ENCODE measurements around the gene MAP2K3.

Gene MAP2K3

DNA sequence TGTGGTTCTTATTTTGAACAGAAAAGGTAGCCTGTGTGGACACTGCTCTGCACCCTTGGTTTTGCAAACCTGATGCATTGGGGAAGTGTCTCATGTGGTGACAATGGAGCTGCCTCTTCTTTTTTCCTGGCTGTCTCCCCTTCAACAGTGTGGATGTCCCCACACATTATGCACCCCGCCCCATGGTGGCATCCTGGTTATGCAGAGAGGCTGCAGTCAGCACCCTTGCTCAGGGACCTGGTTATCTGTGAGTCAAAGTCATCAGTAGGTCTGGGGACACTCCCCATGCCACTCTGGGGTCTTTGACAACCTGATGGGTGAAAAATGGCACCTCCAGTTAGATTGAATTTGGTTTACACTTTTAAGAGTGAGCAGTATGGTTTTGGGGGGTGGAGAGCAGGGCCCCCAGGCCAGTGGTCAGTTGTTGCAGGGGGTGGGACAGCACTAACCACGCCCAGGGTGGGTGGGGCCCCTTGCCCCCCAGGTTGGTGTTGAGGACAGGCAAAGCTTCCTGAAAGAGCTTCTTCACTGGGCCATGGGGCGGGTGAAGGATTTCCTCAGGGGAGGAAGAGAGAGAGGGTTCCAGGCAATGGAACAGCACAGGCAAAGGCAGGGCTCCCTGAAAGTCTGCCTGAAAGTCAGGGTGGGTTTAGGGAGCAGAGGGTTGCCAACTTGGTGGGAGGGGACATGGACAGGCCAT is 67.0 kb downstream of the MAP2K3 start:
- DNase-seq (ENCODE audit: low spot score): no peak

DNA sequence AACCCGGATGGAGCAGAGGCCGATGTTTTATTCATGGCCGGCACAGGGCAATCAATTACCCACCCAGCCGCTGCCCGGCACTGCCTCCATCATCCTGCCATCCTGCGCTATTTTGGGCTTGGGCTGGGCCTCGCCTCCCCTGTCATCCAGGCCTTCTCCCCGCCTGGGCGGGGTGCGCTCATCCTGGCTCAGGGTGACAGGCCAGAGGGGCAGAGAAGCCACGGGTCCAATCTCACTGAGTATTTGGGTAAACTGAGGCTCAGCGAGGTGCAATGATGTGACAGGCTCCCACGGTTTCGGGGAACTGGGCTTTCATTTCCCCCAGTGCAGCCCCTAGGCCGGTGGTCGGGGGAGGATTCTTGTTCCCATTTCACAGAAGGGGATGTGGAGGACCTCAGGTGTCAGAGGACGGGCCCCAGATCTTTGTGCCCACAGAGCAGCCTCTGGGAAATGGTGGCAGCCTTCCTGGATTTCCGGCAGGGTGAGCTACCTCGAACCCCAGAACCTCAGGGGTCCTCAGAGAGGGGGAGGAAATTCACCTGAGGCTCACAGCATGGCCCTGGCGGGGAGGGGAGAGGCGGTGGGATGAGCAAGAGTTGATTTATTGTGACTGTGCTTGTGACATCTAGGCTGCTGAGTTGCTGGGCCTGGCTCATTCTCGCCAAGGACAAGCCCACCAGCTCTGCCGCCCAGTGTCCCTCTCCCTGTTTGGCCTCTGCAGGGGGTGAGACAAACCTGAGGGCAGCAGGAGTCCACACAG is 67.9 kb downstream of the MAP2K3 start:
- DNase-seq (ENCODE audit: low spot score): no peak

DNA sequence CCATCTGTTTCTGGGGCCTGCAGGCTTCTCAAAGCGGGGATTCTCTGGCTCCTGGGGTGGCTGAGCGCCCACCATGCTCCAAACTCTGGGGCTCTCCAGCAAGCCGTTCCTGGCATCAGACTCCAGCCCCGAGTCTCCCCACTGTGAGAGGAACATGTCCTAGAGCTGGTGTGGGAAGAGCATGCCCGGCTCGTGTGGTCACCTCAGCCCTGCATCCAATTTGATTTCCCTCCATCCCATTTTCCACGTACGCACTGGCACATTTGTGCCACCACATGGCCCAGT is 68.4 kb downstream of the MAP2K3 start:
- no peak for DNase-seq (ENCODE audit: low spot score)

DNA sequence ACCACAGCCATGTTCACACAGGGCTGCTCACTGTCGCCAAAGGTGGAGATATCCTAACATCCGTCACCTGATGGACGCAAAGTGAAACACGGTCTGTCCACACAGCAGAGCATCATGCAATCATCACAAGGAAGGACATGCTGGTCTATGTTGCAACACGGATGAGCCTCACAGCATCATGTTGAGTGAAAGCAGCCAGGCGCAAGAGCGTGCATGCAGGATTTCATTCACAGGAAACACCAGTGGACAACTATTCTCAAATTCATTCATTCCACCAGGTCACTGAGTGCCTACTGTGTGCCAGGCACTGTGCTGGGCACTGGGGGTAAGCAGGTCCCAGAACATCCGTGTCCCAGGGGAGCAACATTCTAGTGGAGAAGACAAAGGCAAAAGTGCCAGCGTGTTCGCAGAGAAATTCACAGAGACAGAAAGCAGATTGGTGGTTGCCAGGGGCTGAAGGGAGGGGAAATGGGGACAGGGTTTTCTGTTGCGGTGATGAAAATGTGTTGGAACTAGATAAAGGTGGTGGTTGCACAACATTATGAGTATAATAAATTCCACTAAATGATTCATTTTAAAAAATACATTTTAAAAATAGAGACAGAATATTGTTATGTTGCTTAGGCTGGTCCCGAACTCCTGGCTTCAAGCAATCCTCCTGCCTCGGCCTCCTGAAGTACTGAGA is 69.0 kb downstream of the MAP2K3 start:
- DNase-seq (ENCODE audit: low spot score): no peak

DNA sequence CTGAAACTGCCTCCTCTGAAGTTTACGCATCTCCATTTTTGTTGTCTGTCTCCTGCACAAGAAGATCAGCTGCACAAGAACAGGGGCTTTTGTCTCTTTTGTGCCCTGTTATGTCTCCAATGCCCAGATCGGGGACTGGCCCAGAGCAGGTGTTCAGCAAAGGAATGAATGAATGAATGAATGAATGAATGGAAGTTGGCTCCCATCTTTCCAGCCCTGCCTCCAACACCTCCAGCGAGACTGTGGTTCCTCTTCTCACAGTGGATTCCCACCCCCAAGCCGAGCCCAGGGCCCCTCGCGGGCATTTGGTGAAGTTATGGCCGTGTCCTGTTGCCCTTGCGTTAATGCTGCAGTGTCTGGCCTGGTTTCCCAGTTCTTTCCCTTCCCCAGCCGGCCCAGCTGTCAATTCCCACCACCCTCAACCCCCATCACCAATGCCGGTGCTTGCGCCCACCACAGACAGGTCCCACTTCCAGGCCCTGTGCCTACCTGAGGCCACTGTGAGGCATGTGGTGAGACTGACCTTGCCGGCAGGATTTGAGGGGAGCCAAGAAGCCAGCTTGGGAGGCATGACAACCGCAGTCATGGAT is 70.4 kb downstream of the MAP2K3 start:
- no peak for DNase-seq (ENCODE audit: low spot score)

DNA sequence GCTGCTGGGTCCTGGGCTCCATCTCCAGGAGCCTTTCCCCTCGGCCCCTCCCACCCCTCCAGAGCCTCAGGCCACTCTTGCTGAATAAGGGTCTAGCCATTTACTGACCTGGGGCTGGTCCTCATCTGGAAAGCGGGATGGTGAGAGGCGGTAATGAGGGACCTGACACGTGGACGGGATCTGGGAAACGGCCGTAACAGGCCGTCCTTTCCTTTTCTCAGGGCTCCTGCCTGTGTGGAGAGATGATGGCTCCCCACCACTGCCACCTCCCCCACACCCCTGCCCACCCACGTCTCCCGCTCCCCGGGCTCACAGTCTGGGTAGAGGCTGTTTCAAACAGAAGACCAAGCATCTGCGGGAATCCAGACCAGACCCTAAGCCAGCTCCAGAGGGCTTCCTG is 71.1 kb downstream of the MAP2K3 start:
- DNase-seq (ENCODE audit: low spot score): no peak

DNA sequence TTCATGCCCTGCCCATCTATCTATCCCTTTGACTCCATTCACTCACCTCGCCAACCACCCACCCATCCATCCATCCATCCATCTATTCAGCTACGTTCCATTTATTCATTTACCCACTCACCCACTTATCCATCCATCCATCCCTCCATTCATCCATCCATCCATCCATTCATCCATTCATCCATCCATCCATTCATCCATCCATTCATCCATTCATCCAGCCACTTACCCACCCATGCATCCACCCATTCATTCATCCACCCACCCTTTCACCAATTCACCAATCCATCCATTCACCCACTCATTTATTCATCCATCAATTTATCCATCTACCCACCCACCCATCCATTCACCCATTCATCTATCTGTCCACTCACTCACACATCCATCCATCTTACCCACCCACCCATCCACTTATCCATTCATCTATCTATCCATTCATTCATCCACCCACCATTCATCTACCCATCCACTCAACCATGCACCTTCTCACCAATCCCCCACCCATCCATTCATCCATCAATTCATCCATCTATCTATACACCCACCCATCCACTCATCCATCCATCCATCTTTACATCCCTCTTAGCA is 72.1 kb downstream of the MAP2K3 start:
- DNase-seq (ENCODE audit: low spot score): no peak

DNA sequence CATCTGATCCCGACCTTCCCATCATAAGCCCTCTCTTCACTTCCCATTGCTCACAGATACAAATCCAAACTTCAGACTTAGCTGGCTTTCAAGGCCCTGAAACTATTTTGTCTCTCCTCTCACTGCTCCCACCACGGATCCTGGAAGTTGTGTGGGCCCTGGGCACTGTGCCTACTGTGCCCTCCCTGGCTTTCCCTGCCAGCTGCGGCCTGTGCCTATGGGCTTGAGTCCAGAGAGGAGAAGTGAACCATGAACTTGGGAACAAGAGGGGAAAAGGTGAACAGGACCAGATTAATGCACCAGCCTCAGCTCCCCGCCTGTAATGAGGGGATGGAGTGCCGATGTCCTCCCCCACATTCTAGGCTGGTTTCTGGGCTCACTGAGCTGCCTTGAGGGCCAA is 72.8 kb downstream of the MAP2K3 start:
- DNase-seq (ENCODE audit: low spot score): no peak

DNA sequence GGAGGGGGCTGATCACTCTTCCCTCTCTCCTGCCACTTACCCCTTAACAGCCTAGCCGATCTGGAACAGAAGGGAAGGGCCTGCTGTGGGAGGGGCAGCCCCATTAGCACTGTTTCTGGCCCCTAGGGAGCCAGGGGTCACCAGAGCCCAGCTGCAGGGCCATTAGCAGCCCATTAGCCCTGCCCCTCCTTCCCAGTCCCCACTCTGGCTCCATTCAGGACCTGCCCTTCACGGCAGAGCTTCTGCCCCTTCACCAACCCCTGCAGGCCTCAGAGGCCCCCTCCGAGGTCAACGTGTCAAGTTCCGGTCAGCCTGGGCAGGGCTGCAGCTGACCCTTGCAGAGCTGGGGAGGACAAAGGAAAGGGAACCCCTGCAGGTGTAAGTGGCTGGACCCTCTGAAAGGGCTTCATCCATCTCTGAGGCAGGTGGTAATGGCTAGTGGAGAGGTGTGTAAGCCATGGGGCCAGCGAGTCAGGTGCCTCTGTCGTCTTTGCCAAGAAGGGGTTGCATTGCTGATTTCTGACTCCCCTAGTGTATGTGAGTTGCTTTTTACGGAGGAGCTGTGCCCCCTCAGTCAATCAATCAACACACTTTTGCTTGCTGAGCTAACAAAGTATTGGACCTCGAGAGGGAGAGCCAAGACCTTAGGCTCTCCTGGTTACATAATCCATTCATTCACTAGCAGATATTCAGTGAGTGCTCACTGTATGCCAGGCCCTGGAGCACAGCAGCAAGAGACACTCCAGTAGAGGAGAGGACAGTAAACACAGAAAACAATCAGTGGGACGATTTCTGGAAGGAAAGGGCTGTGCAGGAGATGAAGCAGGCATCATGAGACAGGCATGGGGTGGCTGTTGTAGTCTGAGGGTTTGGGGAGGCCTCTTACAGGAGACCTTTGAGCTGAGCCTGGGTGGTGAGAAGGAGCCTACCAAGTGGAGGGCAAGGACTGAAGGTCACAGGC is 73.5 kb downstream of the MAP2K3 start:
- DNase-seq (ENCODE audit: low spot score): no peak

DNA sequence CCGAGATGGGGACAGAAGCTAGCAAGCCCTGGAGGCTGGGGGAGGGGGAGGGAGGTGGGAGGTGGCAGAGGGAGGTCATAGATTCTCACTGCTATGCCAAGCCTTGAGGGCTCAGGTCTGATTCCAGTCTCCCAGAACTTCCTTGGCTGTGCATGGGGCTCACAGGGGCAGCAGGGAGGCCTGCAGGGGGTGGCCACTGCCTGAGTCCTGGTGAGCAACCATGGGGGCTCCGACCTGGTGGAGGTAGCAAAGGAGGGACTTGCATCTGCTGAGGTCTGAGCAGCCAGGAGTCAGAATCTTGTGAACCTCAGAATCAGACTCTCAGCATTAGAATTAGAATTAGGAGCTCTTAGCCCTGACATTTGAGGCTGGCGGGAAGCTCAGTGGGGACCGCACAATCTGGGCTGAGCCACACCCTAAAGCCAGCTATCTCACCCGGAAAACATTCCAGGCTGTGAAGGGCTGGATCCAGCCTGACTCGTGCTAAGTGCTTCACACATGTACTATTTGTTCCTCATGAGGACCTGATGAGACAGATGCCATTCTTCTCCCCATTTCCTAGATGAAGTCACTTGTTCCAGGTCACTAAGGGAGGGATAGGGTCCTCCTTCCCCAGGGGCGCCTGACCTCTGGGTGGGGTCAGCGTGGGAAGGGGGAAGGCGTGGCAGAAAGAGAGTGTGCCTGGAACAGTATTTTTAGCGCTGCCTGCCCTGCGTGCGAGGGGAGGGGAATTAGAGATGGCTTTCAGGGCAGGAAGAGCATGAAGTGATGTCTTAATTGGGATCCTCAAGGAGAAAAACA is 74.4 kb downstream of the MAP2K3 start:
- DNase-seq (ENCODE audit: low spot score): no peak

DNA sequence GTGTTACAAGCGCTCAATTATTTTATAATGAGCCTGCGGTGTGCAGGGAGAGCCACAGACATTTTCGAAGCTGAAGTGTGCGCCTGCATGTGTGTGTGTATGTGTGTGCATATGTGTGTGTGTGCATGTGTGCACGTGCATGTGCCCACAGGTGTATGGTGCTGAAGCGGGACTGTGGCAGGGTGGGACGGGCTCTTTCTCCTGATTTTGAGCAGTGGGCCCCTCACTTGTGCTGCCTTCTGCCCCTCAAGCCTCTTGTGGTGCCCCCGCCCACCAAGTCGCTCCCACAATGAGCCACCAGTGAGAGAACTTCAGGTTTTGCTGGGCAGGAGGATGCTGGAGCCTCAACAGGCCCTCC is 75.0 kb downstream of the MAP2K3 start:
- no peak for DNase-seq (ENCODE audit: low spot score)

DNA sequence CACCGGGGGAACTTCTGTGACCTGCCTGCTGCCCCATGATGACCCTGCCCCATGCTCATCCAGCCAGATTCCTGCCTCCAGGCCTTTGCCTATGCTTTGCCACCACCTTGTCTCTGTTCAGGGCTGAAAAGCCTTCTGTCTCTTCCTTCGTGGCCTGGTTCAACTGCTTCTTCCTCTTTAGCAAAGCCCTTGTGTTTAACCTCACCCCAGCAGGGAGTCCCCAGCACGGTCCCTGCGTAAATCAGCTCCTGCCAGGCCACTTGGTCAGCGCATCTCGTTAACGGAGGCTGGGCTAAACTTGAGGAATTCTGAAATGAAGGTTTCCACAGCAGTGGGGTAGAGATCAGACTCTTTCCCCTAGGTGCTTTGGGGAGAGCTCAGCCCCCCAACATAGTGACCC is 75.5 kb downstream of the MAP2K3 start:
- no peak for DNase-seq (ENCODE audit: low spot score)

DNA sequence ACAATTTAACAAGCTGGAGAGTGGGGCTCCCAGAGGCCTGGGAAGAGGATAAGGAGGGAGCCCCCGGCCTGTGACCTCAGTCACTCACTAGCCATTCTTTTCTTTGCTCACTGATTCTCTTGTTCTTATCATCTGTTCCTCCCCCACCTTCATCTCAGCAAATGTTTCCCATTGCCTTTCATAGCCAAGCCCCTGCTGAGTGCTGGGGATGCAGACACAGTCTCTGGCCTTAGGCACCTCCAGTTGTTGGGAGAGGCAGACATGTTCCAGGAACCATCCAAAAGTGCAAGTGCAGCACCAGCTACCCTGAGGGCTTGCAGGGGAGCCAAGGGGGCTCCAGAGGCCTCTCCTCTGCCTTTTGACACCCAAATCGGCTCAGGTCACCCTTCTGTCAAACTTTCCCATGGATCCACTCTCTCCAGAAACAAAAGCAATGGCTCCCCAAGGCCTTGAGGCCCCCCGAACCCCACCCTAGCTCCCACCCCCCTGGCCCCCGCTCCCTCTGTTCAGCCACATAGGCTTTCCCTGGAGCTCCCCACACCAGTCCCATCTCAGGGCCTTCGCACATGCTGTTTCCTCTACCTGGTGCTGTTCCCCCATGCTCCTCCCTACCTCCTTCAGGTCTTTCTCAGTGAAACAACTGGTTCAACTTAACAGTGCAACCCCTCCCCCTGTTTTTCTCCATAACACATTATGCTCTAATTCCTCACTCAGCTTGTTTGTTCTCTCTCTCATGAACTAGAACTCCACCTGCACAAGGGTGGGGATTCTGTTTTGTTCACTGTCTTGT is 76.7 kb downstream of the MAP2K3 start:
- DNase-seq (ENCODE audit: low spot score): no peak

DNA sequence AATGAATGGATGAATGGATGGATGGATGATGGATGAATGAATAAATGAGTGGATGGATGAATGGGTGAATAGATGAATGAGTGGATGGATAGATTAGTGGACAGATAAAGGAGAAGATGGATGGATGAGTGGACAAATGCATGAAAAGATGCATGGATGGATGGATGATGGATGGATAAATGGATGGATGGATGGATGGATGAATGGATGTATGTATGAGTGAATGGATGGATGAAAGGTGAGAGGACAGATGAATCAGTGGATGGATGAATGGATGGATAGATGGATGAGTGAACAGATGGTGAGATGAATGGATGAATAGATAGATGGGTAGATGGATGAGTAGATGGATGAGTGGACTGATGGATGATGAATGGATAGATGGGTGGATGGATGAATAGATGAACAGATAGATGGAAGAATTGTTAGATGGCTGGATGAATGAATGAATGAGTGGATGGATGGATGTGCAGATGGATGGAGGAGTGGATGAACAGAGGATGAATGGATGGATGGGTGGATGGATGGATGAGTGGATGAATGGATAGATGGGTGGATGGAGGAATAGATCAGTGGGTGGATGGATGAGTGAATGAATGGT is 77.9 kb downstream of the MAP2K3 start:
- no peak for DNase-seq (ENCODE audit: low spot score)

DNA sequence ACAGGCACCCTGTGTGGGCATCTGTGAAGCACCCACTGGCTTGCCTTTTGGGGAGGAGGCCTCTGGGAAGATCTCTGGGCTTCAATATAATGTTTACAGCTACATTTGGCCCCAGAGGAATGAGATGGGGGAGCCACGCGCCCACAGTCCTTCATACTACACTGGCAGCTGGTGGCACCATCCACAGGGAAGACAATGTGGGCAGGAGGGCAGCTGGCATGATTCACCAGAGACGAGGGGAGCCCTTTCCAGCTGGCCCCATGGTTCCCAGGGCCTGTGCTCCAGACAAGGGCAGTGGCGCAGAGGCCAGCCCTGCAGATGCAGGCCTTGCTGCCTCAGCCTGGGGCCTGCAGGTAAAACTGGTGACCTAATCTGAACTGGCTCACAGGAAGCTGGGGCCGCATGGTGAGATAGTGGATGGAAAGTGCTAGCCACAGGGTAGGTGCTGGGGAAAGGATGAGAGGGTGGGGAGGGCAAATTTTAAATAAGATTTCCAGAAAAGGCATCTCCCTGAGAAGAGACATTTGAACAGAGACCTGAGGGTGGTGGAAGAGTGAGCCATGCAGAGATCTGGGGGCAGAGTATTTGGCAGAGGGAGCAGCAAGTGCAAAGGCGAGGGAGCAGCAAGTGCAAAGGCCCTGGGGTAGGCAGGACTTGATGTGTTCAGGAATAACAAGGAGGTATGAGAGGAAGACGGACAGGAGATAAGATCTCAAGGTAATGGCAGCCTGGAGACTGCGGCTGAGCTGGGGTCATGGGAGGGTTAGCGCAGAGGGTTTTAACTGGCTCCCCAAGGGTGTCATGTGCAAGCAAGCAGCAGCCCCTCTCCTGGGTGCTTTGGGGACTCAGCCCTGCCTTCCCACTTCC is 79.5 kb downstream of the MAP2K3 start:
- no peak for DNase-seq (ENCODE audit: low spot score)
